T-helper 1 cell treated with Interleukin-12 subunit alpha and Interleukin-12 subunit beta and Interleukin-4 antibody, amounts not matched to agents 30 μg/mL and 1 μg/mL, for 36 hours (primary cell): ENCODE data around the gene TSC22D3.
"Not testable (repeated sequence)": the region's sequence is repeated elsewhere in the genome, so short reads cannot be mapped to it uniquely, and the experiment has no call there.

Source experiments
- H3K27ac Mint-ChIP-seq: one replicate; pipeline ENCODE4 v1.8.0; 2021; ENCODE audit warnings: mild to moderate bottlenecking, mixed read lengths
- H3K27me3 Mint-ChIP-seq: one replicate; pipeline ENCODE4 v1.8.0; 2021; ENCODE audit warnings: low read depth, mixed read lengths
- H3K36me3 Mint-ChIP-seq: one replicate; pipeline ENCODE4 v1.8.0; 2021; ENCODE audit warnings: low read depth, mixed read lengths
- H3K4me1 Mint-ChIP-seq: one replicate; pipeline ENCODE4 v1.8.0; 2021; ENCODE audit warnings: low read depth, mixed read lengths
- H3K4me3 Mint-ChIP-seq: one replicate; pipeline ENCODE4 v1.8.0; 2021; ENCODE audit warnings: mild to moderate bottlenecking, moderate library complexity, mixed read lengths
- H3K9me3 Mint-ChIP-seq: one replicate; pipeline ENCODE4 v1.8.0; 2021; ENCODE audit warnings: mixed read lengths

TSC22D3 gene

DNA sequence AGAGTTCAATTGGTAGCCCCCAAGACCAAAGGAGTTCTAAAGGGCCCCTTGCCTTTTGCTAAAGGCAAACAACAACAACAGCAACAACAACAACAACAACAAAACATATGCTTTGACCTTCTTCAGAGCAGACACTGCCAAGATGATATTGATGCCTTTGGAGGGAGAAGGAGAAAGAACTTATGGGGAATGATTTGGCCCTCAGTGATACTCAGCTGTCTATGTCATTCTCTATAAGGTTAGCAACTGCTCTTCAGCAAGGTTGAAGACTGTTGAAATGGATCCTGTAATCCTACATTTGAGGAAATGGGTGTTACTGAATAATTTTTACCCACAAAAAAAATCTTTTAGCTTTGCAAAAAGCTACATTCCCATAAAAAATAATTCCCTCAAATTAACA lies 74.8 kb downstream of the TSC22D3 start:
- no peak overlapping the region for H3K27ac Mint-ChIP-seq
- peaks cover 3% of the 10 kb centered on the region for H3K36me3 Mint-ChIP-seq
- H3K9me3 Mint-ChIP-seq: no peaks in the 10 kb centered on the region
- no peak overlapping the region for H3K4me3 Mint-ChIP-seq
- peaks cover 16% of the 10 kb centered on the region for H3K4me1 Mint-ChIP-seq
- peaks cover 4% of the 10 kb centered on the region for H3K27me3 Mint-ChIP-seq

DNA sequence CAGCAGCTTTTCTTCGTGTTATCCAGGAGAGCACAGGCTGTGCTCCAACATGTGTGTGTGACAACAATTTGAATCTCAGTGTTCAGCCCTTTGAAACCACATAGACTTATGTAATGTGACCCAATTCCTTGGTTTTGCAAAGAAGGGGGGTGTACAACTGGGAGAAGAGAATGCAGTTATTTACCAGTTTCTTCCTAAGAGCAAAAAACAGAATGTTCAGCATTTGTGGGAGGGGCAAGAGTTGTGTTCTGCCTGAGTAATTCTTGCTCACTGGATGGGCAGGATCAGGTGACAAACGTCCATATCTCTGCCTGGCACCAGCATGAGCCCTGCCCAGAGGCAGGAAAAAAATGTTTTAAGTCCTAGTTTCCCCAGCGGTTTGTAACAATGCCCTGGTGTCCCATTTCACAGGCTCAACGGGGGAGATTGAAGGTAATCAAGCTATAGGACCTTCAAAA lies 75.2 kb downstream of the TSC22D3 start:
- Mint-ChIP-seq H3K4me1 (peaks cover 16% of the 10 kb centered on the region), H3K36me3 (peaks cover 3% of the 10 kb centered on the region), H3K4me3 (no peak overlapping the region), H3K27me3 (peaks cover 4% of the 10 kb centered on the region), H3K27ac (no peak overlapping the region), H3K9me3 (no peaks in the 10 kb centered on the region)

- no peak overlapping the region for H3K4me3 Mint-ChIP-seq
- H3K9me3 Mint-ChIP-seq: no peaks in the 10 kb centered on the region
- H3K4me1 Mint-ChIP-seq: peaks cover 16% of the 10 kb centered on the region
- no peak overlapping the region for H3K27ac Mint-ChIP-seq
- peaks cover 4% of the 10 kb centered on the region for H3K27me3 Mint-ChIP-seq
- peaks cover 2% of the 10 kb centered on the region for H3K36me3 Mint-ChIP-seq
These were observed 76.0 kb downstream of the TSC22D3 start for GRCh38 chrX:107699616-107700015.

- no peaks in the 10 kb centered on the region for H3K36me3 Mint-ChIP-seq
- H3K27ac Mint-ChIP-seq: no peak overlapping the region
- H3K4me1 Mint-ChIP-seq: peaks cover 4% of the 10 kb centered on the region
- H3K9me3 Mint-ChIP-seq: no peaks in the 10 kb centered on the region
- no peaks in the 10 kb centered on the region for H3K27me3 Mint-ChIP-seq
- H3K4me3 Mint-ChIP-seq: no peak overlapping the region
These were observed 84.6 kb downstream of the TSC22D3 start for GRCh38 chrX:107691024-107691448.

- peaks cover 16% of the 10 kb centered on the region for H3K4me1 Mint-ChIP-seq
- no peak overlapping the region for H3K27ac Mint-ChIP-seq
- H3K4me3 Mint-ChIP-seq: no peak overlapping the region
These were observed 88.1 kb downstream of the TSC22D3 start for GRCh38 chrX:107687445-107687844.

GRCh38 chrX:107686792-107687191 lies 88.8 kb downstream of the TSC22D3 start:
- Mint-ChIP-seq H3K9me3 (no peaks in the 10 kb centered on the region), H3K4me3 (no peak overlapping the region), H3K27me3 (no peaks in the 10 kb centered on the region), H3K4me1 (peaks cover 16% of the 10 kb centered on the region), H3K27ac (no peak overlapping the region), H3K36me3 (no peaks in the 10 kb centered on the region)

More at GRCh38 chrX:107687445-107687844, 88.1 kb downstream of the TSC22D3 start:
- Mint-ChIP-seq H3K27me3 (no peaks in the 10 kb centered on the region), H3K9me3 (no peaks in the 10 kb centered on the region), H3K36me3 (no peaks in the 10 kb centered on the region)

DNA sequence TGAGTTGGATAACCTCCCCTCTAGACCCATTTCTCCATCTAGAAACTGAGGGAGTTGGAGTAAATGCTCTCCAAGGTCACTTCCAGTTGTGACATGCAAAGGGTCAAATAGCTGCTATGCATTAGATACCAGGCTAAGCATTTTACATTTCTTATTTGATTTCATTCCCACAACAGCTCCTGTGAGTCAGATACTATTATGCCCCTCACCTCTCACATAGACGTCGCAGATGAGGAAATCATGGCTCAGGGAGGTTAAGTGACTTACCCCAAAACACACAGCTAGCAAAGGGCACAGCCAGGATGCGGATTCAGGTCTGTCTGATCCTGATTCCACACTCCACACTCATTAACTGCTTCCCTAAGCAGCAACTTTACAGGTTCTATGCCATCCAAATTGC lies 89.6 kb downstream of the TSC22D3 start:
- H3K36me3 Mint-ChIP-seq: no peaks in the 10 kb centered on the region
- H3K27me3 Mint-ChIP-seq: no peaks in the 10 kb centered on the region
- H3K4me3 Mint-ChIP-seq: no peak overlapping the region
- H3K27ac Mint-ChIP-seq: no peak overlapping the region
- H3K9me3 Mint-ChIP-seq: no peaks in the 10 kb centered on the region
- H3K4me1 Mint-ChIP-seq: peaks cover 16% of the 10 kb centered on the region

DNA sequence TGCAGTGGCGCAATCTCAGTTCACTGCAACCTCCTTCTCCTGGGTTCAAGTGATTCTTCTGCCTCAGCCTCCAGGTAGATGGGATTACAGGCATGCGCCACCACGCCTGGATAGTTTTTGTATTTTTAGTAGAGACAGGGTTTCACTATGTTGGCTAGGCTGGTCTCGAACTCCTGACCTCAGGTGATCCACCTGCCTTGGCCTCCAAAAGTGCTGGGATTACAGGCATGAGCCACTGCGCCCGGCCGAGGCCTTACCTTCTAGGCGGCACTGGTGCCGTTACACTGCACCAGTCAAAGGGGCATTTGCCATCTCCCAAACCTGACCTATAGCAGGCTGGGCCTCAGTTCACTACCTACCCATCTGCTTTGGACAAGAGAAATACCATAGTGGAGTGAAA lies 90.0 kb downstream of the TSC22D3 start:
- peaks cover 17% of the 10 kb centered on the region for H3K4me1 Mint-ChIP-seq
- H3K36me3 Mint-ChIP-seq, H3K27me3 Mint-ChIP-seq, H3K9me3 Mint-ChIP-seq, H3K4me3 Mint-ChIP-seq, H3K27ac Mint-ChIP-seq: not testable (repeated sequence)

GRCh38 chrX:107684956-107685385 lies 90.6 kb downstream of the TSC22D3 start:
- Mint-ChIP-seq H3K27ac (no peak overlapping the region), H3K27me3 (no peaks in the 10 kb centered on the region), H3K4me1 (peaks cover 23% of the 10 kb centered on the region), H3K9me3 (no peaks in the 10 kb centered on the region), H3K4me3 (no peak overlapping the region), H3K36me3 (peaks cover 3% of the 10 kb centered on the region)

DNA sequence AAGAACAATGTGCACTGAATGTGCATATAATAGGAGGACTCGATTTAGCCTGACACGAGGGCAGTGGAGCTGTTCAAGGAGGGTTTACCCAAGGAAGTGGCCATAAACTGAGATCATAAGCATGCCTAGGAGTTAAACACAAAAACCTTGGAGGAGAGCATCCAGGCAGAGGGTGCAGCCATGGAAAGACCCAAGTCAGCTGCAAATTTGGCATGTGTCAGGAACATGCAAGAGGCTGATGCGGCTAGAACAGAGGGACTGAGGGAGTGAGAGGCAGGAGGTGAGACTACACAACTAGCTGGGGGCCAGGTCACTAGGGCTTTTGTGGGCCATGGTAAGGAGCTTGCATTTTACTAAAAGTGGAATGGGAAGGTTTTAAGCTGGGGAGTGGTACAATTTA lies 91.7 kb downstream of the TSC22D3 start:
- Mint-ChIP-seq H3K27ac (no peak overlapping the region), H3K4me1 (peaks cover 32% of the 10 kb centered on the region), H3K9me3 (no peaks in the 10 kb centered on the region), H3K36me3 (peaks cover 3% of the 10 kb centered on the region), H3K27me3 (no peaks in the 10 kb centered on the region), H3K4me3 (no peak overlapping the region)

DNA sequence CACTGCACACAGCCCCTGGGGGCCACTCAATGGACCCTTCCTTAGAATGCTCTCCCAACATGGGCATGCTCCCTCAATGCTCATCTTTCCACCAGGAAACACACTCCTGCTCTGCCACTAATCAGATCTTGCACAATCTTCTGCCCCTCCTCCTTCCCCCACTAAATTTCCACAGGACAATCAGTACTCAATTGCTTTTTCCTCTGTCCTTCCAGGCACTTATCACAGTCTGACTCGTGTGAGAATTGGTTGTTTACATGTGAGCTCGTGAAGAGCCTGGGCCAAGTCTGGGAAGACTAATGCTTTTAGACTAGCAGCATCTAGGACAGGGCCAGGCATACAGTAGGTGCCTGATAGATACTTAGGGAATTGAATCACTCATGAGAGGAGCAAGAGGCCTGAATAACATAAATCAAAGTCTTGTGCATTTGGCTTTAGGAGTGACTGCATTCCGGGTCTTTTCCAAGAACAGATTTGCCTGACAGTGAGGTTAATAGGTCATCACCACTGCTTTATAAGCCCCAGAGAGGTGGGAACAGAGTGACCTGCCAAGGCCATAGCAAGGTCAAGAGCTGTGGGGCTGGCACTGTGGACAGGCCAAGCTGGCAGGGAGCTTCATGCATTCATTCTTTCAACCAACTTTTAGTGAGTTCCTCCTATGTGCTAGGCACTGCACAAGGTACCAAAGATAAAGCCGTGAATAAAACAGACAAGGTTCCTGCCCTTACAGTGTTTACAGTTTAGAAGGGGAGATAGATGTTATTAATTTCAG lies 92.3 kb downstream of the TSC22D3 start:
- Mint-ChIP-seq H3K9me3 (no peaks in the 10 kb centered on the region), H3K27ac (no peak overlapping the region), H3K4me3 (no peak overlapping the region), H3K4me1 (peaks cover 38% of the 10 kb centered on the region), H3K36me3 (peaks cover 3% of the 10 kb centered on the region), H3K27me3 (no peaks in the 10 kb centered on the region)

DNA sequence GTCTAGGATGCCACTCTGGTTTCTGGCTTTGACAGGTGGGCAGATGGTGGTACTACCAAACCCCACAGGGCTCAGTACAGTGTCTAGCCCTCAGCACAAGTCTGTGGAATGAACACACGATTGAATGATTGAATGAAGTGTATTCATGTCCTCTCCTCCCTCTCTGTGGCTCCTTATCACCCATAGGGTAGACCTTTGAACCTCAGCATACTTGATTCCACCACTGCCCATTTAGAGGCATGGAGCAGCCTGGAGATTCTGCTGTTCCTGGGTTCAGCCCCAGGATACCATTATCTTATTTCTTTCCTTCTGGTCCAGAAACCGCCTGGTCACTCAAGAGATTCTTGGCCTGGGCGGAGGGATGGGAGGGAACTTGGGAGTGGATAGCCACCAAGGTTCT lies 93.3 kb downstream of the TSC22D3 start:
- no peaks in the 10 kb centered on the region for H3K27me3 Mint-ChIP-seq

DNA sequence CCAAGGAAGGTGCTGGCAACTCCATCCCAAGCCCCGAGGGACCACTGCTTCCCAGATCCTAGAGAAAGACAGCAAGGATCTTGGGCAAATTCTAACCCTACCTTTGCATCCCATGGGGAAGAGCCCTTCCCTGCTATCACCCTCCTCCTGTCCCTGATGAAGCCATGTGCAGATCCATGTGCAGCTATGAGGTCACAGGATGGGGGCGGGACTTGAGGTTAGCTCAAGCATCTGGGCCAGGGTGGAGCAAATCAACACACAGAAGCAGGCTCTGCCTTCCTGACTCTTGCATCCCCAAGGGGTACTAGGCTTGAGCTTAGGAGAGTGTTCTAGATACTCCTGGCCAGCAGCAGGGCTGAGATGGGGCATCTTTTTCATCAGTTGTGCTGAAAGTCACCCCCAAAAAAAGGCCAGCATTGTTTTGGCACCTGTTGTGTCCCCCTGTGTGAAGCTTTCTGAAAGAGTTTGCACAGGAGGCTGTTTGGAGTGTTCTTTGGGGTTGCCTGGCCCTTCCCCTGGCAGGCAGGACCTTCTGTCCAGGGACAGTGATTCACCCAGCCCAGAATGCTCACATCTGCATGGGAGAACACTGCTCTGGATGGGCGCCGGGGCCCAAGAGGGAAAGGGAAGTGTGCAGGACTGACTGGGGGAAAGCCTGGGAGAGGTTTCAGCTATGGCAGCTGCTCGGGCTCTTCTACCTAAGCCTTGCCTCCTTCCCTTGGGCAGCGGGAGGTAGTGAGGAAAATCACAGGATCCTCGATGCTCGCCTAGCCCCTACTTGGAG lies 96.4 kb downstream of the TSC22D3 start:
- Mint-ChIP-seq H3K4me3 (peak overlapping the region; percentile 2), H3K36me3 (peaks cover 3% of the 10 kb centered on the region), H3K27ac (peak overlapping the region; percentile 83), H3K4me1 (peaks cover 51% of the 10 kb centered on the region), H3K27me3 (no peaks in the 10 kb centered on the region), H3K9me3 (no peaks in the 10 kb centered on the region)

More for the DNA sequence above, 93.3 kb downstream of the TSC22D3 start:
- no peak overlapping the region for H3K27ac Mint-ChIP-seq
- H3K4me1 Mint-ChIP-seq: peaks cover 42% of the 10 kb centered on the region
- no peaks in the 10 kb centered on the region for H3K9me3 Mint-ChIP-seq
- peaks cover 3% of the 10 kb centered on the region for H3K36me3 Mint-ChIP-seq
- no peak overlapping the region for H3K4me3 Mint-ChIP-seq

DNA sequence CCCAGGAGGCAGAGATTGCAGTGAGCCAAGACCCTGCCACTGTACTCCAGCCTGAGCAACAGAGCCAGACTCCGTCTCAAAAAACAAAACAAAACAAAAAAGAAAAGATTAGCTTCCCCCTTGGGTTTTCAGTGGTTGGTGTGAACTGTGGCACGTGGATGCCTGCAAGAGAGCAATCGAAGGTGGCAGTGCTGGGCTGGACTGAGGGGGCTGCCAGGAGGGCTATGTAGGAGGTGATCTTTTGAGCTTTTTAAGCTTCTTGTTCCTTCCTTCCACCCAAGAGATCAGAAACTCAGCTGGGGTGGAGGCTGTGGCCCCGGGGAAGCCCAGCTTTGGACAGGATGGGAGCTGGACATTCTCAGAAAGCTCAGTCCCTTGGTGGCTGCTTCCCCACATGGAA lies 97.7 kb downstream of the TSC22D3 start:
- no peaks in the 10 kb centered on the region for H3K9me3 Mint-ChIP-seq
- H3K36me3 Mint-ChIP-seq: peaks cover 3% of the 10 kb centered on the region
- peak overlapping the region; percentile 92 for H3K27ac Mint-ChIP-seq
- peaks cover 57% of the 10 kb centered on the region for H3K4me1 Mint-ChIP-seq
- H3K27me3 Mint-ChIP-seq: no peaks in the 10 kb centered on the region
- peak overlapping the region; percentile 25 for H3K4me3 Mint-ChIP-seq

DNA sequence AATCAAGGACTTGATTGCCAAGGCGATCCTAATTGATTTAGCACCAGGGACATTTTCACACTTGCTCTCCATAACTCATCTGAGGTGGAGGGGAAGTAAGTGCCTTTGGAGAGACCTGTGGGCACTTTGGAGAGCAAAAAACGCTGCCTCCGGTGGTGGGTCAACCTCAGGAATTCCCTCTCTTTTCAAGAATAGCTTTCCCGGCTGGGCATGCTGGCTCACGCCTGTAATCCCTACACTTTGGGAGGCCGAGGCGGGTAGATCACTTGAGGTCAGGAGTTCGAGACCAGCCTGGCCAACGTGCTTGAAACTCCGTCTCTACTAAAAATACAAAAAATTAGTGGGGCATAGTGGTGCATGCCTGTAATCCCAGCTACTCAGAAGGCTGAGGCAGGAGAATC lies 98.1 kb downstream of the TSC22D3 start:
- no peaks in the 10 kb centered on the region for H3K9me3 Mint-ChIP-seq

More for the DNA sequence above, 98.1 kb downstream of the TSC22D3 start:
- Mint-ChIP-seq H3K36me3 (peaks cover 3% of the 10 kb centered on the region), H3K4me3 (no peak overlapping the region), H3K27ac (peak overlapping the region; percentile 92), H3K27me3 (no peaks in the 10 kb centered on the region), H3K4me1 (peaks cover 57% of the 10 kb centered on the region)
